NCI-H1694 treated with DMSO at 0.1 percent for 48 hours (cell line): ENCODE data around the gene TRIM2.

Experiments
- DNase-seq: peaks from one replicate; lab custom pipeline; 2025; lab: John Stamatoyannopoulos, UW

Gene TRIM2

DNA sequence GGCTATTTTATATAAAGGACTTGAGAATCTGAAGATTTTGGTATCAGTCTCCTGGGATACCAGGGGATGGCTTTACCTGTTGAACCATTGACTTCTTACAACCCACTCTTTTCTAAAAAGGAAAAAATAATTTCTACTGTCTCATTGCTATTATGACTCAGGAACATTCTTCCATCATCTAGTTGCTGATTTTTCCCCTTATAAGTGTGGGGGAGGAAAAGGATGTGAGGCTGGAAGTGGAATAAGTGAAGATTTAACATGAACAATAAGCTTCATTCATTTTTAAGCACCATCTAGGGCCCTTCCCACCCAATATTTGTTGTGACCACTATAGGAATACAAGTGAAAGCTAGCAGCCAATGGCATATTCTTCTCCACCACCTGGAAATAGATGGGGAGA lies 129.6 kb downstream of the TRIM2 start:
- DNase-seq: no peak

DNA sequence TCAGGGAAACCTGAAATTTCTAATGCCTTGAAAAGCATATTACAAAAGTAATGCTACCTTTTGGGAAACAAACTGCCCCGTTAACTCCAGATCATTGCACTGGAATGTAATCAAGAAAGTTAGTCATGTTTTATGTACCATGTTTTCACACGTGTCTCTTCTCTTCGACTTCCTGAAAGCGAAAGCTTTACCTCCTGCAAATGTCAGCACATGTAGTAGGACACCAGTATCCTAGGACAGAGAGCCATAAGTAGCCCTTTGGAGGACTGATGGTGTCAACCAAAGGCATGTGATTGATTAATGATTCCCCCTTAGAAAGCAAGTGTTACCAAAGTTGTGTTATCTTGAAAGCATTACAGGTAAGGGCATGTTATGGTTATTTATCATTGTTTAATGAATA lies 131.4 kb downstream of the TRIM2 start:
- DNase-seq: no peak

DNA sequence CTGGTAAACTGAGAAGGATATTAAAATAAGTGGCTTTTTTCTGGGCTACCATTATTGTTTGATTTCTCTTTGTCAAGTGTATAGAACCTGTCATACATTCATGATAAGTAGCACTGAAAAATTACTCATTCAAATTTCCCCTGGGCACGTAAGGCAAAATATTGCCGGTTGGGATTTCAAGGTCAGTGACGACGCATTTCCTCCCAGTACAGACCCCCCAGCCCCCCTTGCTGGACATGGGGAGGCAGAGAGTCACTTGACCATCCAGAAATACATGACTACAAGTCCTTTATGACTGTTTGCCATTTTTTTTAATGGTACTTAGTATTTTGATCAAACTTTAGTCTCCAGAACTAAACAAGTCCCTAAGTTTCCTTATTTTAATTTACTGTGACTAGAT lies 133.4 kb downstream of the TRIM2 start:
- no peak for DNase-seq

DNA sequence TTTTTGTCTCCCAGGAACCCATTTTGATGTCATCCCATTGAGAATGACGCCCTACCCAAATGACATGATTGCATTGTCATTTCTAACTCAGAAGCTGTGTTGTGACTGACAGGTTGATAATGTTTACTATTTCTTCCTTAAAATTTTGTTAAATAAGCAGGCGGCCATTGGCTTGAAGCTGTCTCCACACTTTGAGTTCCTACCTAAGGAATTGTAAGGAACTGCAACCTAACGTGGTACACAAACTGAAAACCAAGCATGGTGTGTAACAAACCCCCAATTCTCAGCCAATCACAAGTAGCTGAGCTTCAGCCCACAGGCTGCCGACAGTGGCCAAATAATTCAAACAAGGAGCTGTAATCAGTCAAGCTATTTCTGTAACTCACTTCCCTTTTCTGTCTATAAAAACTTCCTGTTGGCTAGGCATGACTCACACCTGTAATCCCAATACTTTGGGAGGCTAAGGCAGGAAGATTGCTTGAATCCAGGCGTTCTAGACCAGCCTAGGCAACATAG lies 137.4 kb downstream of the TRIM2 start:
- no peak for DNase-seq

DNA sequence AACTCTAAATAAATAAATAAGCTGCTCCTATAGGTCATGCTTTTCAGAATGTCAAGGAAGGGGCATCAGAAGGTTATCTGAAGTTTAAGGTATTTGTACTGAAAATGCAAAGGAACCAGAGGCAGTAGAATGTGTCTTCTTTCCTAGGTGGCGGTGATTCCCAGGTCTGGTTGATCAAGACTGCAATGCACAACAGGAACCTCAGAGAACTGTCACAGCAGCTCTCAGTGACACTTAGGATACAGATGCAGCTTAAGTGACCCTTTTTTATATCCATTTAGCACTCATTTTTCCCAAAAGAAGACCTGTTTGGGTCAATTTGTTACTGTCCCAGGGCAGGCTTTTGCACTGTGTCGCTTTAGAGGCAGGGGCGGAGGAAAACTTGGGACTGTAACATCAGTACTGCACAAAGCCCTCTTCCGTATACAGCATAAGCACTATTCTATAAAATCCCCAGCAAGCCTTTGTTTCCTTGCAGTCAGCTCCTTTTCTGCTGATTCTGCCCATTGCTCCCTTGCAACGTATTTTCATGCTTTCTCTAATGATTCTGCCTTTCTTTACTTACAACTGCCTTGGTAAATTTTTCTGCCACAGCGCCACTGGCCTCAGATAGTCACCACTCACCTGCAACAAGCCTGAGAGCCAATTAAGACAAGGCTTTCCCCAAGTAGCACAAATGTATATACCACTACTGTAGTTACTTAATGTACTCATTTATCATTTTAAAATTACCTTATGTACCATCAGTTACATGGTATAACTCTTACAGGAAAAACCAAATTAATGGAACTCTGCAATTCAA lies 138.7 kb downstream of the TRIM2 start:
- DNase-seq: no peak

DNA sequence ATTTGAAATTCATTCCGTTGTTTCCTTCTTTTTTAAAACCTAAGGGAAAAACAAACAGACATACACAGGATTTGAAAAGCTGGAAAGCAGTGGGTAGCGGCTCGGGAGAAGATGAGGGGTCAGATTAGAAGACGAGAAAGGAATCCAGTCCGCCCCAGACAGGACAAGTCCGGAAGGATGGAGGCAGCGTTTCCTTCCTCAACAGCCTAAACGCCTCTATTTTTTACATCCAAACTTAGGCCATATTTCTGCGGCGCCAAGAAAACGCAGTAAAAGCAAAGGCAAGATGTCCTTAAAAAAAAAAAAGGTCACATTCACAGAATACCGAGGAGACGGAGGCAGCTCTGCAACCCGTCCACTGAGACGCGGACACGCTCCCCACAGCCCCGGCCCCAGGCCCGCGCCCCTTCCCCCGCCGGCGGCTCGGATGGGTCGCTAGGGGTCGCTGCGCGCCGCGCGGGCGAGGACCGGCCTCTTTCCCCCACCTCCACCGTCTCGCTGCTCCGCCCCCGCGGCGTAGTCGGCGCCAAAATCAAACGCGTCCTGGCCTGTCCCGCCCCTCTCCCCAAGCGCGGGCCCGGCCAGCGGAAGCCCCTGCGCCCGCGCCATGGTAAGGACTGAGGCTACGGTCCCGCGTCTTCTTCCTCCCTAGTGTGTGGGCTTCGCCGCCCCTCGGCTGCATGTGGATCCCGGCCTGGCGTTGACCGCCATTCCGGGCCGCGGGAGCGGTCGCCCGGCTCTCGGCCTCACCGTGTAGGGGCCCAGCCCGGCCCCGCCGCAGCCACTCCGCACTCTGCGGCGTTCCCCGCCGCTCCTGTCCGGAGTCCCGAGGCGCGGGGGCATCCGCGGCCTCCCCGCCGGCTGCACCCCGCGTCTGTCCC lies 140.1 kb downstream of the TRIM2 start, which contains the start of gene MND1:
Gene MND1 (plus strand): TSS at position 558 of the 881 bp plus-strand sequence. CDS start 50 bp downstream, at position 608.
- peak; percentile 46 for DNase-seq

DNA sequence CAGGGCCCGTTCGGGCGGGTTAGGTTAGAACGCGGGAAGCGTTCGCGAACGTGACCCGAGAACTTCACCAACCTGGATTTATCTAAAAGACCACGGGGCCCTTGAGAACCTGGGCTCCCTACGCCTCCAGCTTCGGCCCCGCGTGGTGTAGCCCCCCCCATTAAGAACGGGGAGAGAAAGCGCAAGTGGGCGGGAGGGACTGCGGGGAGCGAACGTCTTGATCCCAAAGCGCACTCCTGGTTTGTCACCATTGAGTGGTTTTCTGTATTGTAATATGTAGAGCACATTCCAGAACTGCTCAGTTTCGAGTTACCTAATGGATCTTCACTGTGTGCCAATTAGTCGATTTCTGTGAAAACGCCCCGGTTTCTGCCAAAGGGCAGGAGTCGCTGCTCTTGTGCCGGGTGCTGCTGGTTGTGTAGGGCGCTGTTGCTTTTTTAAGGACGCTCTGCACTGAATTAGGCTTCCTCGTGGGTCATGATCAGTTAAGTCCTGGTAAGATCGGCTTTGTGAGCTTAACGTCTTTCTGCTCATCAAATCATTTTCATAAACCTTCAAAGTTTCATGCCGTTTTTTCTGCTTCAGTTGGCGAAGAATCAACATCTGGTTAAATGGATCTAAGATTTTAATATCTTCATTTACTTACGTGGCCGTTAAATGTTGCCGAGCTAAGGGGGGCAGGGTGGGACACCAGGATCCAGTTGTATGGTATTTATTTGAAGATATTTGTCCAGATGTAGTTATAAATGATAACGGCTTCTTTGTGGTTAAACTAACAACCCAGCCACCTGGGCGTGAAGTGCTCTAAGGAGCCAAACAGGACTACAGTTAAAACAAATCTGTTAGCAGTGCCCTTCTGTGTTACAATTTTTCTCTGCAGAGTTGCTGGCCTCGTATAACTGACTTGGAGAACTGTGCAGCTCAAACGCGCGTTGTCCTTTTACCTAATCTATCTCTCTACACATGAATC lies 141.1 kb downstream of the TRIM2 start:
- DNase-seq: peak; percentile 36

DNA sequence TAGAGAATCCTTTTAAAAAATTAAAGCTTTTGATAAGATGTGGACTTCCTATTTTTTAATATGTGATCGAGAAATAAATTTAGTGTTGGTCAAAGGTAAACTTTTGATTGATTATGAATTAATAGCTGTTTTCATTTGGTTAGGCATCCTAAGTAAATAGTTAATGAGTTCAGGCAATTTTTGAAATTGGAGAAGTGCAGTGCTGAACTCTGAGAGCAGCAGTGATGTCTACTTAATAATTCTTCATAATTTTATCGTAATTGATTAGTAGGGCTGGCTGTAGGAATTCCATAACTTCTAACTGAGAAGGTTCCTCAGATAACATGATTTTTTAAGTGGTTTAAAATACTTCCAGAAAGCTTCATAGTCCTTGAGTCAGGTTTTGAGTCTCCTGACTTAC lies 141.8 kb downstream of the TRIM2 start:
- no peak for DNase-seq

DNA sequence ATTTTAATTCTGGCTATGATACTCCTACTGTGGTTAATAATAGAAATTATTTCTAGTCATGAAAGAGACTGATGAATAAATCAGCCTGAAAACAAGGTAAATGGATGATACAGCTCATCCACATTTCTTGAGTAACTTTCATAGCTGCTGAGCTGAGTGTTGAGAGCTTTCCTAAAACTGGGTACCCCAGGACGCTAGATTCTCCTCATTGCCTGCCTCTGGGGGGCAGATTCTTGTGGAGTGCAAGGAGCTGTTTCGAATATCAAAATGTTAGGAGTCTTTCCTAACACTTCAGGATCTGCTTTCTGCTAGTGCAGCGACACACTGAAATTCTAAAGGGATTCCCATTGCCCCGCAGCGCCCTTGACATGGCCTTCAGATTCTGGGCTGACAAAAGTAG lies 142.3 kb downstream of the TRIM2 start:
- DNase-seq: no peak

DNA sequence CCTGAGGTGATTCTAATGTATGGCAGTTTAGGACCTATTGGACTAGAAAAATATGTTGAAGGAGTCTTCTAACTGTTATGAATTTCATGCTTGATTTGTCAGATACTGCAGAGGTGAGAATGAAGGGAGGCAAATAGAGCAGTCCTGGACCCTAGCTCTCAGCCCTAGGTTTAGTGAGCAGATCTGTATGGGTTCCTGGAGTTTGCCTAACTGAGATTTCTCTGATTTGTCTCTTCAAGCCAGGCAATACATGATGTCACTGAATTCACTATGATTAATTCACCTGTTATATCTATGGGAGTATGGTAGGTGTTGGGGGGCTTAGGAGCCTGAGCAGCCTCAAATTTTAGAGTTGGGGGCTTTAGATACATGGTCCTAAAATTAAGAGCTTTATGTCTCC lies 142.9 kb downstream of the TRIM2 start:
- DNase-seq: no peak

DNA sequence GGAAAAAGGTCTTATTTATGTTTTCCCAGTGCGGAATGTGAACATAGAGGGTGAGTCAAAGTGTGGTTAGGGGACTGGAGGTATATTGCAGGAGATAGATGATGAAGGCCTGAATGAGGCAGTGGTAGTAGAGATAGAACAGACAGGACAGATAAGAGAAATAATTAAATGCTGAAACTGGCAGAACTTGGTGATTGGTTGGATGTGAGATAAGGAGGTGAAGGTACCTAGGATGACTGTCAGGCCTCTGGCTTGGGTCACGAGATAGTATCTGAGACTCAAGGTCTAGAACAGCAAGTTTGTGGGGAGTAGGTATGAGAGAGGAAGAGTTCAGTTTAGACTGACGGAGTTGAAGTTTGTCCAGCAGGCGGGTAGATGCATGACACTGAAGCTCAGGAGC lies 143.8 kb downstream of the TRIM2 start:
- no peak for DNase-seq

DNA sequence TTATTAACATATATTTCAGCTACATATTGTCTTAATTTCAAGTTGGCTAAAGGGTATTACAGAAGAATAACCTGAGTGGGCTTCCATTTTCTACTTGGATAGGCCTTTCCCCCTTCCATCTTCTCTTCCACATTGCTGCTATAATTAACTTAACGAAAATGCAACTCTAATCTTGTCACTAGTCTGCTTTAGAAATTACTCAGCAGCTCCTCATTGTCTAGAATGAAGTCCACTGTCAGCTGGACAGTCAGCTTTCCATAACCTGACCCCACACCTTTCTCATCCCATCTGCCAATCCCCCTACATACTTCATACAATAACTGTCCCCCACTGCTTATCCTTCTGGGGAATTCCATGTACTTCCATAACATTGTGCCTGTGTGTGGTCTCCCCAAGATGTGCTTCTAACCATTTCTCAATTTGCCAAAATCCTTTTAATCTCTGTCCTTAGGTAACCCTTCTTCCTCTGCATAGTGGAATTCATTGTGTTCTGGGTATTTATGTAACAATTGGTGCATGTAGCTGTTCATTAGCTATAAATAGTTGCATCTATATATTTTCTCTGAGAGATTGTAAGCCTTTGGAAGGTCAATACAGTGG lies 145.1 kb downstream of the TRIM2 start:
- no peak for DNase-seq

DNA sequence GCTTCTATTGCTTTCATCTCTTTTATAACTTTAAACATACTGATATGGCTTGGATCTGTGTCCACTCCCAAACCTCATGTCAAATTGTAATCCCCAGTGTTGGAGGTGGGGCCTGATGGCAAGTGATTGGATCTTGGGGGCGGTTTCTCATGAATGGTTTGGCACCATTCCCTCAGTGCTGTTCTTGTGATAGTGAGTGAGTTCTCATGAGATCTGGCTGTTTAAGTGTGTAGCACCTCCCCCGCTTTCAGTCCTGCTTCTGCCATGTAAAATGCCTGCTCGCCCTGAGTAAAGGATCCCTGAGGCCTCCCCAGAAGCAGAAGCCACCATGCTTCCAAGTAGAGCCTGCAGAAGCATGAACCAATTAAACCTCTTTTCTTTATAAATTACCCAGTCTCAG lies 157.9 kb downstream of the TRIM2 start:
- DNase-seq: no peak

DNA sequence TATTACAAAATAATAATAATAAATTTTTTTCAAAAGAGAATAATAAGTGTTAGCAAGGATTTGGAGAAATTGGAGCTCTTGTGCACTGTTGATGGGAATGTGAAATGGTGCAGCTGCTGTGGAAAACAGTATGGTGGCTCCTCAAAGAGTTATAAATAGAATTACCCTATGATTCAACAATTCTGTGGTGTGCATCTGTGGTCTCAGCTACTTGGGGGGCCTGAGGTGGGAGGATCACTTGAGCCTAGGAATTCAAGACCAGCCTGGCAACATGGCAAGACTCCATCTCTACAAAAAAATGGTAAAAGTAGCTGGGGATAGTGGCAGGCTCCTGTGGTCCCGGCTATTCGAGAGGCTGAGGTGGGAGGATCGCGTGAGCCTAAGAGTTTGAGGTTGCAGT lies 159.8 kb downstream of the TRIM2 start:
- DNase-seq: no peak

DNA sequence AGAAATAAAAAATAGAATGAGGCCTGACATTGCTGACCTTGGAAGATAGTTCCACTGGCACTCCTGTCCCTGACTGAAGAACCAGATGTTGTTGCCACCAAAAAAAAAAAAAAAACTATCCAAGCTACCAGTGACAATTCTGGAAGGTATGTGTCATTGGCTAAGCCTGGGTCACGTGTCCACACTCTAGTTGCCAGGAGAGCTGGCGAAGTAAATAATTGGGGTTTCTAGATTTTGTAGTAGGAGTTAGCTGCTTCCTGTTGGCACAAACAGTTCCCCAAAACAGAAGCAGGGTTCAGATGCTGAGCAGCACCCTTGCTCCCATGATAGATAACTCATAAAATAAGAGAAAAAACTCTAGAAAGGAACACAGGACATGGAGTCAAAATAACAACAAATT lies 160.8 kb downstream of the TRIM2 start:
- no peak for DNase-seq

DNA sequence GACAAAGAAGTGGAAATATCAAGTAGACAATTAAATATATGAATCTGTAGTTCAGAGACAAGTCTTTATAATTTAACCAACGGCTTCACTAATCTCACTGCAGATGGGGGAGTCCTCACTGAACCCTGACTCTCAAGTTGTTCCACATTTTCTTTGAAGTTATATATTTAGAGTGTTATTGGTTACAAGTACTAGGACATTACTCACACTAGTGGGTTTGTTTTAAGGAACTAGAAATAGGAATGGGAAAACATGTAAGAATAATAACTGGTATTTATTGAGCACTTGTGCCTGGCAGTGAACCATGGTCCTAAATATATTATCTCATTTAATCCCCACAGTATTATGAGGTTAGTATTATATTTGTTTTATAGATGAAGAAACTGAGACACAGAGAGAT lies 162.2 kb downstream of the TRIM2 start:
- no peak for DNase-seq

DNA sequence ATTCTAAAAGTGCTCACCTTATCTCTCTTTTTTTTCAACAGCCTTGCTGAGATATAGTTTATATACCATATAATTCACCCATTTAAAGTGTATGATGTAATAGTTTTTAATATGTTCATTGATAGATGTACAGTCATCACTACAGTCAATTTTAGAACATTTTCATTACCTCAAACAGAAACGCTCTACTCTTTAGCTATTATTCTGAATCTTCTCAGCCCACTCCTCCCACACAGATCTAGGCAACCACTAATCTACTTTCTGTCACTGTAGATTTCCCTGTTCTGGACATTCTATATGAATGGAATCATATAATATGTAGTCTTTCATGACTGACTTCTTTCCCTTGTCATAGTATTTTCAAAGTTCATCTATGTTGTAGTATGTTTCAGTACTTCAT lies 162.8 kb downstream of the TRIM2 start:
- DNase-seq: no peak

DNA sequence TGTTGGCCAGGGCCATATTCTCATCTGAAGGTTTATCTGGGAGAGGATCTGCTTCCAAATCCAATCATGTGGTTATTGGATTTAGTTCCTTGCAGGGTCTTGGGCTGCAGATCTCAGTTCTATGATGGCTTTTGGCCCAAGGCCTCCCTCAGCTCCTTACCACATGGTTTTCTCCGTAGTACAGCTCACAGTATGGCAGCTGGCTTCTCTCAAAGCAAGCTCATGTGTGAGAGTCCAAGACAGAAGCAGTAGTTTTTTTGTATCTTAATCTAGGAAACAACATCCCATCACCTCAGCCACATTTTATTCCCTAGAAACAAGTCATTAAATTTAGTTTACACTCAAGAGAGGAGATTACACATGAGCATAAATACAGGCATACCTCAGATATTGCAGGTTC lies 164.8 kb downstream of the TRIM2 start:
- no peak for DNase-seq

DNA sequence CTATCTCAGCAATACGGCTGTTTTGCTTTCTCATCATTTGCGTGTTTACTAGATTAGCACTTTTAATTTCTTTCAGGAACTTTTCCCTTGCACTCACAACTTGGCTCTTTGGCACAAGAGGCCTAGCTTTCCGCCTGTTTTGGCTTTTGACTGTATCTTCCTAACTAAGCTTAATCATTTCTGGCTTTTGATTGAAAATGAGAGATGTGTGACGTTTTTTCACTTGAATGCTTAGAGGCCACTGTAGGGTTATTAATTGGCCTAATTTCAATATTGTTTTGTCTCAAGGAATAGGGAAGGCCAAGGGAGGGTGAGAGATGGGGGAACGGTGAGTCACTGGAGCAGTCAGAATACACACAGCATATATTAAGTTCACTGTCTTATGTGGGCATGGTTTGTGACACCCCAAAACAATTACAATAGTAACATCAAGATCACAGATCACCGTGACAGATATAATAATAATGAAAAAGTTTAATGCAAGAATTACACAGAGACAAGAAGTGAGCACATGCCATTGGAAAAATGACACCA lies 167.5 kb downstream of the TRIM2 start:
- no peak for DNase-seq

DNA sequence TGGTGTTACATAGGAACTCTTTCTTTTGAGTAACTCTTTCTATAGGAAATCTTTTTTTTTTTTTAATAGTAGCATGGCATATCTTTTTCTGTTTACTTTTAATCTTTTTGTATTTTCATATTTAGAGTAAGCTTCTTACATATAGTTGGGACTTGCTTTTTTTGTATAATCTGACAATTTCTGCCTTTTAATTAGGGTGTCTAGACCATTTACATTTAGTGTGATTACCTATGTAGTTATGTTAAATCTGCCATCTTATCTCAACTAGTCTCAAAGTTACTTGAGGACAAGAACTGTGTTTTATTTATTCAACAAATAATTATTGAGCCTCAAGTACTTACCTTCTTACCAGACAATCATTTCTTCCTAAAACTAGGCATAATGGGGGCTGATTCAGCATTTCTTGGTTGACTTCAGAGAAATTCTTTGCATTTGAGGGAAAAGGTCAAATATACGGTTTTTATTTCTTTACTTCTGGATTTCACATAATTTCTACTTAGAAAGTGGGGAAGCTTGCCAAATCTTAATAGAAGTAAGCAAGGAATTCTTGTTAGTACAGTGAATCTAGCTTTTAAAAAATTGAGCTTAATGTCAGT lies 168.8 kb downstream of the TRIM2 start:
- DNase-seq: no peak

DNA sequence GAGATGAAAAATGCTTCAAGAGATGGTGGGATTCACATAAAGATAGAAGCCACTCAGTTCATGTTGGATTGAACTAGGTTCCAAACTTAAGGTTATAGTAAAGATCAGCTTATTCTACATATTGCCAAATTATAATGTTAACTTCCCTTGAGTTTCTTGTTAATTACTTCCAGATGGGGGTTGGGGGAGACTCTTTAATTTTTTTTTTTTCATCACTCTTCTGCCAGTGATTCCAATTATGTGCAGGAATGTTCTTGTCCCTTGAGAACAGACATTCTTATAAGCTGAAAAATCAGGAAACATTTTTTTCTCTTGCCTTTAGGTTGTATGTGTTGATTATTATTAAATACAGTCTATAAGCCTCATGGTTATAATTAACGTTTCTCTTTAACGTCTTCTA lies 170.2 kb downstream of the TRIM2 start:
- no peak for DNase-seq
